ENCODE results near the gene TSHZ2.

TSHZ2 gene

DNA sequence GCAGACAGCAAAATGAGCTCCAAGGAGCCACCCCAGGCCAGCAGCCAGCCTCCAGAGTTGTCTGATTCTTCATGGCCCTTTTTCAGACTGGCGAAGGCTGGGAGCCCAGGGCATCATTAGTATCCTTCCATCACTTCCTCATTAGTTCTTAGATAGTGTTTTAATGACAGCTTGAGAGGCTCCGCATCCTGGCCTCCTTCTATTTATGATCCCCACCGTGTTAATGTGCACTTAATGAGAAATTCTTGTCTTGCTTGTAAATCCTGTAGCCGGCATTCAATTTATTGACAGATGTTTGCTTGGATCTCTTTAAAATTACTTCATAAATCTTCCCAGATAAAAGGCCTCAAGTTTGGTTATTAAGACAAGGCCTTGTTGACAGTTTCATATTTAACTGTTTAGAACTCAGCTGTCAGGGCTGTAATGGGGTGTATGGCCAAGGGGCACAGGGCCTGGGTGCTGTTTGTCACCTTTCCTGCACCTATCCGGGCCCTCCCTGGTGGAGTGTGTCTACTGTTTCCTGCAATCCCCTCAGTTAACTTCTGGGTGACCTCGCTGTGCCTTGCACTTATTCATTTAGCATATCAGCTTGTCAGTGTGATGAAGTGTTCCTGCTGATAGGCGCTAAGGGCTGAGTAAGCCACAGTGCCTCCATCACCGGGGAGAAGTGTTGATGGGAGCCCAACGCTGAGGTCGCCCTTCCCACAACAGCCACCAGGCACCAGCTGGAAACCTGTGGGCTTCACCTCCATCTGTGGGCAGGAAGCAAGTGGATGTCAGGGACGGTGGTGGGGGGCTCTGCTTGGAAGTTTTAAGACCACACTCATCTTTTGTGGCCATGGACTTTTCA lies 169.3 kb downstream of the TSHZ2 start:
- no peak for DNase-seq

DNA sequence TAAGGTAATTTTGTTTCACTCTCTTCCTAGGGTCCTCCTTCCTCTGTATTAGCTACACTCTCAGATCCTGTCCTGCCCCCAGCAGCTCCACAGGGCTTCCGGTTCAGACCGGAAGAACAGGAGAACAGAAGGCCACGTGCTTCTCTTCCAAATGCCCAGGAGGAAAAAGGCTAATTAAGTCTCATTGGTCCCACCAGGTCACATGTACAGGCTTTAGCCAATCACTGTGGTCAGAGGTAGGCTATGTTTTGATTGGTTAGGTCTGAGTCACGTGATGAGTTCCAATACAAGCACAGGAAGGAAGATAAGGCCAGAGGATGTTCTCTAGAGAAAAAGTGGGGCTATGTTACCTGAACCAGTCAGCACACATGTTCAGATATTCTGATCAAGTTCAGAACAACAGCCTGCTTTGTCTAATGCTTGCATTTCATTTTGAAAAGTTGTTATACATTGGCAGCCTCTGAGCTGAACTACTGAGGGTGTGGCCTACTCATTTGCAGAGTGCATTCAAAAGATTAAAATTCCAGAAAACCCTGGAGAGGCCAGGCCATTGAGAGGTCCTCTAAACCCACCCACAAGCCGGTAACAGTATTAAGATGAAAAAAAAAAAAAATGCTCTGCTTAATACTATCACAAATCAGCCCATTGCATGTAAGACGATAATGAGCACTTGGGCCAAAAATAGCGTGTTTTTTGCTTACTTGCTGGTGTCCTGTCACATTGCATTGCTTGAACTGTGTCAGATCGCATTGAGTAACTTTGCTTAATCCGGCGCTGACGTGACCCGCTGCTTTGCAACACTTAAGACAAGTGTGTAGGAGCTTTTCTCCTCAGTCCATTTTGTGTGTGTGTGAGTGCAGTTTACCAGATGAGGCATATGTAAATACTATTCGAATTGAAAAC lies 170.3 kb downstream of the TSHZ2 start:
- DNase-seq: no peak

DNA sequence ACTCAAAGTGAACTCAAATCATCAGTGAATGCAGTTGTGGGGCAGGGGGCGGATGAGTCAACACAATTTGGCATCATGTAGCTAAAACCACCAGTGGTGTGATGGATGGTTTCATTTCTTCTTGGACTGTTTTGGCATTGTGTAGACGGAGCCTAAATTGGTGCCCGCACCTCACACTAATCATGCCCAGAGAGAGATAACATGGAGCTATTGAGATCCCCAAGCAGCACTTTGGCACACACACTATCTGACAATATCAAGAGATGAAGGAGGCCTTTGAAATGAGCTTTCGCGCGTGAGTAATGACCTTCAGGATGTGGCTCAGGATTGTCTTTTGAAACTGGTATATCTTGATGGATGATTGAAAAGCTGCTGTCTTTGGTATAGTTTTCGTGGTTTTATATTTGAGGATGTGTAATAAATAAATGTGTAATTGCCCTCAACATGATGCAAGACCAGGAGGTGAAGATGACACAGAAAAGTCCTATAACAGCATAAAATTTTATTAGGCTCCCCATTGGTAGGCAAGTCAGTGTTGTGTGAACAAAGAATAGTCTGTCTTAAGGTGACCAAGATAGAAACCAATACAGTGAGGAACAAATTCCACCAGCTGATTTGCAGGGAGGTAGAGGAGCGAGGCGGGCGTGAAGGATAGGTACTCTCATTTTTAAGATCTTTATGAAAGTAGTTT lies 174.2 kb downstream of the TSHZ2 start:
- DNase-seq: peak; percentile 78

DNA sequence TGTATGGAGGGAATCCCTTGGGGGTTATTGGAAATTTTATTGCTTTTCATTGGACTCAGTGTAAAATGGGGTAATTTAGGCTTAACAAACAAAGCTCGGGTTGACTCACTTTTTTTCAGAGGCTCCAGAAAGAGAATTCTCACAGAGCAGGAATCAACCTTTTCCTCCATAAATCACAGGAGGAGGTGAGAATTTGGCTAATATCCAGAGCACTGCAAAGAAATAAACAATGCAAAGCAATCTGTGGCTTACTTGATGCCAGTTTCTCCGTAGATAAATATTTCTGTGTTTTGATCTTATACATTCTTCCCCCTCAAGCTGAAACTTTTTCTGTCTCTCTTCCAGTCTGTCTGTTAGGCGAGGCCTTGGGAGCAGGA lies 176.6 kb downstream of the TSHZ2 start:
- no peak for DNase-seq

DNA sequence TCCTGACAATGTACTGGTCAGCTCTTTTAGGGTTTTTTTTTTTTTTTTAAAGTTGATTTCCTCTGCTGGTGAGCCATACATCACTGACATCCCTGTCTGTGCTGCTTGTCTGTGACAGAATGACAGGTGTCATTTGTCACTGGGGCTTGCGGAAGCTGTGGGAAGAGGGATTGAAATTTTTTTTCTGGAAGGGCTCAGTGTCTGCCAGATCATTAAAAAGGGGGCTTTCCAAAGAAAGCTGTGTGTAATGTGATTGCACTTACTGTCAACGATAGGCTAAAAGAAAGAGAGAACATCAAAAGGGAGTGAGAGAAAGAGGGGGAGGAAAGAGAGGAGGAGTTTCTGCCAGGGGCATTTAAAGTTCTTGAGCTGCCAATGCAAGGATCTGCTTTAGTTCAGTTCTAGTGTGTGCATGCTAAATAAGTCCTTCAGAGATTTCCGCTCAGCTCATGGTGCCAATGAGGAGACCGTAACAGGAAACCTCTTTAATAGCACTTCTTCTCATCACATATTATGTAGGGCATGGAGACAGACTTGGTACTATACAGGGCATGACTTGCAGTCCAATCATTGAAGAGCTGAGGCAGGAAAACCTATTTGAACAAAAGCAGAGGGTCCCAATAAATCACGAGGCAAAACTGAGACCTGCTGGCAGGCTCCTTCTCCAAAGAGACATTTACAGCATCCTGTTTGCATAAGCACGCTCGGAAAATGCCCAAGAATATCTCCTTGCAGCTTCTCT lies 177.2 kb downstream of the TSHZ2 start:
- no peak for DNase-seq

DNA sequence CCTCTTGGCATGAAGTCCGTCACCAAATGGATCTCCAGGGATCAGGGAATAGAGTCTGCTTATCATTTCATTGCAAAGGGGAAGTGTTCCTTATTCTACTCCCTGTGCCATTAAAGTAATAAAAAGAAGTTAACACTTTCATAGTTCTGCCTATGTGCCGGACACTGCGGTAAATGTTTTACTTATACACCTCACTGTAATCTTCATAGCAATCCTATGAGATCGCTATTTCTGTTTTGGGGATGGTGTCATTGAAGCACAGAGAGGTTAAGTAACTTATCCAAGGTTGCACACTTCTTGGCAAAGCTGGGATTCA lies 177.7 kb downstream of the TSHZ2 start:
- no peak for DNase-seq

DNA sequence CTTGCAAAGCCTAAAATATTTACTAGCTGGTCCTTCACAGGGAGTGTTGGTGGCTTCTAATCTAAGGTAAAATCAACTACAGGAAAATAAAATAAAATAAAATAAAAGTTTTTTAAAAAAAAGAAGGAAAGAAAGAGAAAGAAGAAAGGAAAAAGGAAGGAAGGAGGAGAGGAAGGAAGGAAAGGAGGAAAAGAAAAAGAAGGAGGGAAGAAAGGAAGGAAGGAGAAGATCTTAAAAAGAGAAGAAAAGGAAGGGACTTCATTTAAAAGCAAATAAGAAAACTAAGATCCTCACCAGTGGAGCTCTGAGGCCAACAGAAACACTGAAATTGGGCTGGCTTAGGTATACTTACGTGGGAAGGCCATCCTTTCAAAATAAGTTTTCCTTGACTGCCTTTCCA lies 178.4 kb downstream of the TSHZ2 start:
- no peak for DNase-seq

DNA sequence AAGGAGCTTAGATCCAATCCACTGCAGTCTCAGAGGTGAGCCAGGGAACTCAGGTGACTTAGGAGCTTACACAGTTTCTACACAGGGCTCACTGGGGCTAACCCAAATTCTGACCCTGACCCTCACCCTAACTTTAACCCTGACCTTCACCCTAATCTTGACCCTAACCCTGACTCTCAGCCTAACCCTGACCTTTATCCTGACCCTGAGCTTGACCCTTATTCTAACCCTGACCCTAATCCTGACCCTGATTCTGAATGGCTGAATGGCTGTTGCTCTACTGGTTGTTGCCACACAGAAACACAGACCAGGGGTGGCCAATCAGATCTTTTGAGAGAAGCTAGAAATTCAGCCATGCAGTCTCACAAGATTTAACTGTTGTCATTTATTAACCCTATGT lies 180.1 kb downstream of the TSHZ2 start:
- no peak for DNase-seq

DNA sequence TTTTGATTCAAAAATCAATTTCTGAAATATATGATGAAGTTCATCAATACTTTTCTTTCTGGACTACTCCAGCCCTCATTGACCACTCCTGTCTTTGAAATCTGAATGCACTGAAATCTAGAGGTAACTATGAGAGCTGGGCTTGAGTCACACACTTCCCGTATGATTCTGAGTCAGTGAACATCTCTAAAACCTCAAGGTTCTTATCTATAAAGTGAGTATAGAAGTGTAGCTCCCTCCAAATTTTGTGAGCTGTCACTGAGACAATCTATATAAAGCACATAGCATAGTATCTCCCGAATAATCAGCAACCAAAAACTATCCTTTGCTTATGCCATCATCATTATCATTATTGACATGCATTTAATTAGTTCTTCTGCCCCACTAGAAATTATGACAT lies 182.4 kb downstream of the TSHZ2 start:
- DNase-seq: peak; percentile 77

DNA sequence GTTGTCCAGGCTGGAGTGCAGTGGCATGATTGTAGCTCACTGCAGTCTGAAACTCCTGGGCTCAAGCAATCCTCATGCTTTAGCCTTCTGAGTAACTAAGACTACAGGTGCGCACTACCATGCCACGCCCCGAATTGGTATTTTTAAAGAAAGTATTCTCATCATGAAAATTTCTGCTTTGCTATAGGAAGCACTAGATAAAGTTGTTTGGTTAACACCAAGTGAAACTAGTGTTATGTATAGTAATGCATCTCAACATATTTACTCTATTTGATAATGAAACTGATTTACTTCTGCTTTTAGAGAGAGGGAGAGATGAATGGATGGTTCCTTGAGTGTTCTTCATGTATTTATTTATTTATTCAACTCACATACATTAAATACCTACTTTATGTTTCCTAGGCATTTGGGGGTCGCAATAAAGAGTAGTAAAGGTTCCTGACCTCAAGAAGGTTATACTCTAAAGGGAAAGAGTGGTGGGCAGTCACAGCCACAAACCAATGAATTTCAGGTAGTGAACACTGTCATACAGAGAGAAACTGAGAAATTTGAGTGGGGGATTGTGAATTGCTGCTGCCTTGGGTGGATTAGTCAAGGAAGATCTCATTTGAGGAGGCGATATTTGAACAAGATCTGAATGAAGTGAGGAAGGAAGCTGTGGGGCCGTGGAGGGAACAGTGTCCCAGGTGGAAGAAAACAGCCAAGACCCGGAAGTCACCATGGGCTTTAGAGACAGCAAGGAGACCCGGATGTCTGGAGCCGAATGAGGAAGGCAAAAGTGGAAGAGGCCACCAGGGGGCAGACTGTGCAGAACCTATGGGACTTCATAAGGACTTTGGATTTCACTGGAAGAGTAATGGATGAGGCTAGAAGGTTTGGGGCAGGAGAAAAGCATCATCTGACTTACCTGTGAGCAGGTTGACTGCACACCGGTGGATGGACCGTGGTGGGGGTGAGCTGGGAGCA lies 185.6 kb downstream of the TSHZ2 start:
- peak; percentile 25 for DNase-seq

DNA sequence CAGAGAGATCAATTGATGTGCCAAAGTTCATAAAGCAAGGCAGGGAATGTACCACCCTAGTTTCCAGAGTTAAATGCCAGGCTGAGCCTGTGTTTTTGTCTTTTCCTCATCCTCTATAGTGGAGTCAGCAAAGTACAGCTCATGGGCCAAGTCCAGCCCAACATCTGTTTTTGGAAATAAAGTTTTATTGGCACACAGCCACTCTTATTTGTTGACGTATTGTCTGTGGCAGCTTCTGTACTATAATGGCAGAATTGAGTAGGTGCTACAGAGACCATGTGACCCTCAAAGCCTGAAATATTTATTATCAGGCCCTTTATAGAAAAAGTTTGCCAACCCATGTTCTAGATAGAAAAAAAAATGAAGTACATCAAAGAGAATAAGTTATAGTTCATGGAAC lies 187.0 kb downstream of the TSHZ2 start:
- DNase-seq: no peak

DNA sequence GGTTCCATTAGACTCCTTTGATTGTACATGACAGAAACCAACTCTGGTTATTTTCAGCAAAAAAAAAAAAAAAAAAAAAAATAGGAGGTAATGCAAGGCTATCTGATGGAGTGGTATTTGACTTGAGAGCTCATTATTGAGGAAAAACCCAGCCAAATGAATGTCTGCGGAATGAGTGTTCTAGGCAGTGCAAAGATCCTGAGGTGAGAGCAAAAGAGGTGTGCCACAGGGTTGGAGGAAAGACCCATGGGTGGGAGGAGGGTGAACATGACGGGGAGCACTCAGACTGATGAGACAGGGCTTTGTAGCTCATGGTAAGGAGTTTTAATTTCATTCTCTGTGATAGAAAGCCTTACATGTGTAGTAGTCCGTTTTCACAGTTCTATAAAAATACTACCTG lies 188.9 kb downstream of the TSHZ2 start:
- no peak for DNase-seq

DNA sequence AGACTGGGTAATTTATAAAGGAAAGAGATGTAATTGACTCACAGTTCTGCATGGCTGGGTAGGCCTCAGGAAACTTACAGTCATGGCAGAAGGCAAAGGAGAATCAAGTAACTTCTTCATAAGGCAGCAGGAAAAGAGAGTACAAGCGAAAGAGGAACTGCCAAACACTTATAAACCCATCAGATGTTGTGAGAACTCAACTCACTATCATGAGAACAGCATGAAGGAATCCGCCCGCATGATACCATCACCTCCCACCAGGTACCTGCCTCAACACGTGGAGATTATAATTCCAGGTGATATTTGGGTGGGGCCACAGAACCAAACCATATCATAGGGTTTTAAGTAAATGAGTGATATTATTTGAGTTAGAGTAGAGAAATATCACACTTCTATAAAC lies 189.3 kb downstream of the TSHZ2 start:
- DNase-seq: no peak

DNA sequence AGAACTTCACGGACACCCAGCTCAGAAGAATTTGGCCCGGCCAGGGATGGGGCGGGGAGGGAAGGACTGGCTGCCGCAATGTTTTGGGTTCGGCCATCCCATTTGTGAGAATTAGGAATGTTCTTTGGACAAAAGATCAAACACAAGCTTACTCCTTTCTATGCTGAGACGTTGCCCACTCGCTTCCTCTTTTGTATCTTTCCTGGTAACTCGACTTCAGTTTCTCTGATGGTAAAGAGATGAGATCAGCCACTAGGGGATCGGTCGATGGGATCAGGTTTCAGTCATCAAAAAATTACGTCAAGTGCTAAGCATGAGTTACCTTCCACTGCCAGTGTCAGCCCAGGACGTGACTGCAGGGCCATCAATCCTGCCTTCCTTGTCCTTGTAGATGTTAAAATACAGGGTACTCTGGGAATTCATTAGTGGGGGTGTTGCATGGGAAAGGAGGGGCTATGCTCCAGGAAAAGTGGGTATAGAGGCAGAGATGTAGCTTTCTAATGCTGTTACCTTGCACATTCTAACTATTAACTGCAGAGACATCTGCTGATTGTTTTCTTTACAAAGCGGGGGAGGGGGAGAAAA lies 190.2 kb downstream of the TSHZ2 start:
- DNase-seq: peak; percentile 29

DNA sequence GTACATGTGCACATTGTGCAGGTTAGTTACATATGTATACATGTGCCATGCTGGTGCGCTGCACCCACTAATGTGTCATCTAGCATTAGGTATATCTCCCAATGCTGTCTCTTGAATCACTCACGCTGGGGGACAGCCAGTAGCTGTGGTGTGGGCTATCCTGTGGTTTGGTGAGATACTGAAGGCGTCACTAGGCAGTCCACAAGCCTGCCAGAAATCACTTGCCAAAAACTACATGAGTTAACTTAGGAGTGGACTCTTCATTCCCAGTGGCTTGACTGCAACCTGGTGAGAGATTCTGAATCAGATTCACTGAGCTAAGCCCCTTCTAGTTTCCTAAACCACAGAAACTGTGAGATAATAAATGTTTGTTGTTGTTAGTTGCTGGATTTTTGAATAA lies 191.3 kb downstream of the TSHZ2 start:
- DNase-seq: peak; percentile 43

DNA sequence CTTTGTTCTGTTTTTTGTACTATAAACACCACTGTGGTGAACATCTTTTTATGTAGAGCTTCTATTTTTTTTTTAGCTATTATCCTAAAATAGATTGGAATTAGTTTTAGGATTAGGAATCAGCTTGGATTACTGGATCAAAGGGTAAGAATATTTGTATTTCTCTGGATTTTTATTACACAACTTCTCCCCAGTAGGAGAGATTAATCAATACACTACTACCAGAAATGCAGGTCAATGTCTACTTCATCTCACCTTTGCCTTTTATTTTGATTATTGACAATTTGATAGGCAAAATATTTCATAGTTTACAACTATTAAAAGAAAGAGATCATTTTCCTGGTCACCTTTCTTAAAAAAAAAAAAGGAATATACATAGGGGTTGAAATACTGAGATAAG lies 191.9 kb downstream of the TSHZ2 start:
- no peak for DNase-seq

DNA sequence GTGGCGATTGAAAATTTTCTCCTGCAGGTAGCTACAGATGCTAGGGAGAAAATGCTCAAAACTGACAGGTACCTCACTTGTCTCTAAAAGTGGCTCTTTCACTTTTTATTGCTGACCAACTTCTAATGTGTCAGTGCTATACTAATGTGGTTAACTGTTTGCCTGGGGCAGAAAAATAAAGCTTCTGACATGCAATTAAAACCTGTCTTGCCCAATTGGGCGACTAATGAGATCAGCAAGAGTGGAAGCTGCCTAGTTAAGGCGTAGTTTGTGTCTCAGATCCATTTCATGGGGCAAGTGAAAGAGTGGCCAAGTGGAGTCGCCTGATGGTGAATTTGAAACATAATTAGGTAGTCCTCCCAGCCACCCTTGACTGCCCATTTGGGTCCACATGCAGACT lies 193.3 kb downstream of the TSHZ2 start:
- DNase-seq: no peak

DNA sequence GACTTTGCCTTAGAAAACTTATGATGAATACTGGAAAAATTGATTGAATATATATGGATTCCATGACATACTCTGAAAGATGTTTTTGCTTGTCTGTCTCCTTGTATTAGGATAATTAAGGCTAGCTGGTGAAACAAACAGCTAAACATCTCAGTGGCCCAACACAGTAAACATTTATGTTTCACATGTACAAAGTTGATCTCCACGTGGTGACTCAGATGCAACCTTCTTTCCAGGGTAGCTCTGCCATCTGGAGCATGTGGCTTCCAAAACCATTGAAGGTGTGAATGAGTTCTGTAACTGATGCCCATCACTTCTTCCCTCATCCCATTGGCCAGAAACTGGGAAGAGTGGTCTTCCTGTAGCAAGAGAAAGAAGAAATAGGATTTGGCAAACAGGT lies 196.3 kb downstream of the TSHZ2 start:
- DNase-seq: no peak

DNA sequence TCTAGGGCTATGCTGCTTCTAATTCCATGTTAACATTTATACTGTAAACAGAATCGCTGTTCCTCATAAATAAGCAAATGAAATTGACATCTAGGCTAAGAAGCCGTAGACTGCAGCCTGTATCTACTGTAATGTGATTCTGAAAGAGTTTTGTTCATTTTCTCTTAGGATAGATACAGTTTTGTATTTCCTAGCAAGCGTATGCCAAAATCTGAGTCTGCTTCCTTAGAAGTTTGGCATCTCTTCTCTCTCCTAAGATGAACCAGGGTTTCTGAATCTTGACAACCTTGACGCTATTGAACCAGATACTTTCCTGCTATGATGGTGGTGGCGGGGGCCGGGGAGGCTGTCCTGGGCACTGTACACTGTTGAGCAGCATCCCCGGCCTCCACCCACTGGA lies 198.0 kb downstream of the TSHZ2 start:
- no peak for DNase-seq

DNA sequence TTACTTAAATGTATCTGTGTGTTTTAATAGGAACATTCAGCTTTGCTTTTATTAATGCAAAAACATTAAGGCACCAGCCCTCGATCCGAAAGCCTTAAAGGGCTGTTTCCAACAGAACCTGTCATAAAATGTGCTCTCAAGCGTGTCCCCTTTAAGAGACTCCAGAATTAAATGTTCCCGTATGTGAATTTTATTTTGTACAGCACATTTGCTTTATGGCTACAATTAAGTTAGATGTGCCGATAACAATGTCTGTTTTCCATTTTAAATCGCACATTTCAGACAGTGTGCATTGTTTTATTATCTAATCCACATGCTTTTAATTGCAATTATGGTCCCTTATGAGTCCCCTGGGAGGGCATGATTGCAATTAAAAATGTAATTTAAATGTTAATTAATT lies 198.9 kb downstream of the TSHZ2 start:
- DNase-seq: no peak

DNA sequence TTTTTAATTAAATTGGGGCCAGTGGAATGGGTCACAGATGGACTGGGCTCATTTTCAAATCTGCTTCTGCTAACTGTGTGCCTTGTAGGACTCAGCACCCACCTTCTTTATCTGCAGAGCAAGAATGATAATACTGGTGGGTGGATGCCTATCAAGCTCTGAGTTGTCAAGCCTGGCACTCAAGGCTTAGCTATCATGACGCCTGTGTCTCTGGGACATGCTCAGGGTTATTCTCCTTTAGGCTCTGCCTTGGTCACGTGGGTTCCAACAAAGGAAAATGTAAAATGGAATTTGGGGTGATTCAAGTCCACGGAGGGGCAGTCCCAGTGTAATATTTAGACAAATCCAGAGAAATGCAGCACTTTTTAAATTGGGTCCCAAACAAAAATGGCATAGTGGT lies 202.3 kb downstream of the TSHZ2 start:
- no peak for DNase-seq
